Effector memory CD4-positive, alpha-beta T cell (primary cell): Measurements from ENCODE around the gene FBN3.
"Not testable (repeated sequence)": the region's sequence is repeated elsewhere in the genome, so short reads cannot be mapped to it uniquely, and the experiment has no call there.

Source experiments
- DNase-seq, 3 donors: peaks; one replicate each; pipeline ENCODE4 v3.0.0-alpha.2; 2020
- H3K27ac ChIP-seq: 2 replicates; pipeline ENCODE4 v1.7.0; 2013; ENCODE audit warnings: mild to moderate bottlenecking, low read length, moderate library complexity; ENCODE audit not compliant: insufficient read depth, poor library complexity, severe bottlenecking
- H3K27me3 ChIP-seq: replicated peaks from 2 replicates; pipeline ENCODE4 v1.7.0; 2013; ENCODE audit warnings: mild to moderate bottlenecking, low read length; ENCODE audit not compliant: insufficient read depth, control insufficient read depth, poor library complexity, severe bottlenecking
- H3K36me3 ChIP-seq: 2 replicates; pipeline ENCODE4 v1.7.0; 2013; ENCODE audit warnings: mild to moderate bottlenecking, low read length, moderate library complexity; ENCODE audit not compliant: control insufficient read depth, insufficient read depth
- H3K4me1 ChIP-seq: 2 replicates; pipeline ENCODE4 v1.7.0; 2013; ENCODE audit warnings: low read length, mild to moderate bottlenecking; ENCODE audit not compliant: control insufficient read depth, insufficient read depth, poor library complexity, severe bottlenecking
- H3K4me3 ChIP-seq: 2 replicates; pipeline ENCODE4 v1.7.0; 2013; ENCODE audit warnings: low read length, low read depth, mild to moderate bottlenecking; ENCODE audit not compliant: insufficient read depth, poor library complexity, severe bottlenecking
- H3K9me3 ChIP-seq: 2 replicates; pipeline ENCODE4 v1.7.0; 2013; ENCODE audit warnings: mild to moderate bottlenecking, low read length, moderate library complexity; ENCODE audit not compliant: control insufficient read depth

FBN3 gene

DNA sequence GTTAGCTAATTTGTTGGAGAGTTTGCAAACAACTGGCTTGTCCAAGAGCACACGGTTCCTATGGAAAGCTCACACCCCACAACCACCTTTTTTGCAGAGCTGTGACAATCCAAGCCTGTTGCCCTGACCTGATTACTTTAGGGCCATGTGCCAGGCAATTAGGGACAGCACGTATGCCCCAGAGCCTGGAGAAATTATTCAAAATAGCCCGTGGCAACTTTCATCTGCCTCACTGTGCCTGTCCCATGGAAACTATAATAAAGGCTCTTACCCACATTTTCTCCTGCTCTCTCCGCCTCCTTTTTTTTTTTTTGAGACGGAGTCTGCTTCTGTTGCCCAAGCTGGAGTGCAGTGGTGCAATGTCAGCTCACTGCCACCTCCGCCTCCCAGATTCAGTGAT, 18.6 kb upstream of the FBN3 start:
- DNase-seq: no peak
- no peaks in the 10 kb centered on the region for H3K9me3 ChIP-seq
- H3K27me3 ChIP-seq: no peaks in the 10 kb centered on the region
- no peaks in the 10 kb centered on the region for H3K36me3 ChIP-seq
- no peaks in the 10 kb centered on the region for H3K4me1 ChIP-seq
- no peak overlapping the region for H3K27ac ChIP-seq
- H3K4me3 ChIP-seq: no peak overlapping the region

- Histone ChIP-seq H3K27me3 (no peaks in the 10 kb centered on the region), H3K4me3 (no peak overlapping the region), H3K4me1 (no peaks in the 10 kb centered on the region), H3K9me3 (no peaks in the 10 kb centered on the region), H3K36me3 (no peaks in the 10 kb centered on the region), H3K27ac (no peak overlapping the region)
- DNase-seq: no peak
These were observed 14.4 kb upstream of the FBN3 start for GRCh38 chr19:8163759-8164158.

GRCh38 chr19:8161135-8161646, 11.8 kb upstream of the FBN3 start:
- no peak for DNase-seq
- H3K27ac ChIP-seq: no peak overlapping the region
- no peaks in the 10 kb centered on the region for H3K9me3 ChIP-seq

DNA sequence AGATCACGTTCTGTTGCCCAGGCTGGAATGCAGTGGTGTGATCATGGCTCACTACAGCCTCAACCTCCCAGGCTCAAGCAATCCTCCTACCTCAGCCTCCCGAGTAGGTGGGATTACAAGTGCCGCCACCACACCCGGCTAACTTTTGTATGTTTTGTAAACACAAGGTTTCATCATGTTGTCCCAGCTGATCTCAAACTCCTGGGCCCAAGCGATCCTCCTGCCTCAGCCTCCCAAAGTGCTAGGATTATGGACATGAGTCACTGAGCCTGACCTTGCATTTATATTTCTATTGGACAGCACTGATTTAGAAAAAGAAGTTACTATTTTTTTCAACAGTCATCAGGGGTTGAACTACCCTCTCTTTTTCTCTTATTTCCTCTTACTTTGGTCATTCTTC, 9.9 kb upstream of the FBN3 start:
- not testable (repeated sequence) for DNase-seq, H3K4me1 ChIP-seq, H3K9me3 ChIP-seq, H3K36me3 ChIP-seq, H3K27ac ChIP-seq, H3K27me3 ChIP-seq, H3K4me3 ChIP-seq

More at GRCh38 chr19:8161135-8161646, 11.8 kb upstream of the FBN3 start:
- Histone ChIP-seq H3K36me3 (no peaks in the 10 kb centered on the region), H3K4me3 (no peak overlapping the region), H3K4me1 (no peaks in the 10 kb centered on the region), H3K27me3 (no peaks in the 10 kb centered on the region)

DNA sequence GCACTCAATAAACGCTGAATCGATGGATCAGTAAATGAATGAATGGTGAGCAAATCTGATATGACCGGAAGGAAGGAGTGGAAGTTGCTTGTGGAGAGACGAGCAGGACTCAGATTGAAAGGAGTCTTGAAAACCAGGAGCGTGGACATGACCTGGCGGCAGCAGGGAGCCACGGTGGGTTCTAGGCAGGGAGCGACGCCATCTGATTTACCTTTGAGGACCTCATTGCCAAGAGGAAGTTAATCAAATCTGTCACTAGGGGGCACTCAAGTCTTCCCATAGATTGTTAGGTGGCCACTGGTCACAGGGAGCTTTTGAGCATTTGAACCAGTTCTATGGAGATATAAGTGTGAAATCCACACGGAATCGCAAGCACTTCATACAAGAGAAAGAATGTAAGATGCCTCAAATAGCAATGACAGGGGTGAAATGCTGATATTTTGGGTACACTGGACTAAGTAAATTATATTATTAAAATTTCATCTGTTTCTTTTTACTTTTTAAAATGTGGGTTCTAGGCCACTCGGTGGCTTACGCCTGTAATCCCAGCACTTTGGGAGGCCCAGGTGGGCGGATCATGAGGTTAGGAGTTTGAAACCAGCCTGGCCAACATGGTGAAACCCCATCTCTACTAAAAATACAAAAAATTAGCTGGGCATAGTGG, 9.2 kb upstream of the FBN3 start:
- Histone ChIP-seq H3K27me3 (no peaks in the 10 kb centered on the region), H3K4me3 (no peak overlapping the region), H3K36me3 (no peaks in the 10 kb centered on the region), H3K27ac (no peak overlapping the region), H3K9me3 (no peaks in the 10 kb centered on the region), H3K4me1 (no peaks in the 10 kb centered on the region)
- DNase-seq: peak in 2 of 3 donors; percentile 5 to 27

DNA sequence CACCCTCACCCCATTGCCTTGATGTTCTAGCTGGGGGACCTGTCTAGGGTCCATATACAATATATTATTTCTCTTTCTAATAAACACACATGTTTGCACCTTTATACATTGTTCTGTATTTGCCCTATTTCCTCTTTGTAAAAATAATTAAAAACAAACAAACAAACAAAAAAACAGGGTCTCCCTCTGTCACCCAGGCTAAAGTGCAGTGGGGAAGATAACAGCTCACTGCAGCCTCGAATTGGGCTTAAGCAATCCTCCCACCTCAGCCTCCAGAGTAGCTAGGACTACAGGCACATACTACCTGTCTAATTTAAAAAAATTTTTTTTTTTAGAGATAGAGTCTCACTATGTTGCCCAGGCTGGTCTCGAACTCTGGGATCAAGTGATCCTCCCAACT, 5.9 kb upstream of the FBN3 start:
- Histone ChIP-seq H3K4me3 (no peak overlapping the region), H3K4me1 (no peaks in the 10 kb centered on the region), H3K27ac (no peak overlapping the region), H3K9me3 (no peaks in the 10 kb centered on the region), H3K36me3 (no peaks in the 10 kb centered on the region), H3K27me3 (peaks cover 3% of the 10 kb centered on the region)
- no peak for DNase-seq

- not testable (repeated sequence) for DNase-seq, H3K36me3 ChIP-seq, H3K9me3 ChIP-seq, H3K4me1 ChIP-seq, H3K27ac ChIP-seq, H3K4me3 ChIP-seq
- H3K27me3 ChIP-seq: peaks cover 12% of the 10 kb centered on the region
These were observed 4.6 kb upstream of the FBN3 start for GRCh38 chr19:8154014-8154413.

- Histone ChIP-seq H3K4me1 (peaks cover 5% of the 10 kb centered on the region), H3K4me3 (no peak overlapping the region), H3K9me3 (no peaks in the 10 kb centered on the region), H3K27me3 (peaks cover 21% of the 10 kb centered on the region), H3K36me3 (no peaks in the 10 kb centered on the region), H3K27ac (no peak overlapping the region)
- no peak for DNase-seq
These were observed 2.3 kb upstream of the FBN3 start for GRCh38 chr19:8151767-8152035.

GRCh38 chr19:8150998-8151766, 1.8 kb upstream of the FBN3 start:
- H3K4me3 ChIP-seq: no peak overlapping the region
- H3K27ac ChIP-seq: no peak overlapping the region
- DNase-seq: no peak
- no peaks in the 10 kb centered on the region for H3K36me3 ChIP-seq
- peaks cover 5% of the 10 kb centered on the region for H3K4me1 ChIP-seq
- H3K27me3 ChIP-seq: peaks cover 21% of the 10 kb centered on the region
- no peaks in the 10 kb centered on the region for H3K9me3 ChIP-seq

- H3K4me1 ChIP-seq: peaks cover 5% of the 10 kb centered on the region
- no peak overlapping the region for H3K4me3 ChIP-seq
- H3K36me3 ChIP-seq: no peaks in the 10 kb centered on the region
- peaks cover 21% of the 10 kb centered on the region for H3K27me3 ChIP-seq
- no peak for DNase-seq
- no peaks in the 10 kb centered on the region for H3K9me3 ChIP-seq
- no peak overlapping the region for H3K27ac ChIP-seq
These were observed 930 bp upstream of the FBN3 start for GRCh38 chr19:8150178-8150865.
